WERI-Rb-1 (cell line): Measurements from ENCODE around the gene DCDC2.

Source experiments
- DNase-seq: peaks from one replicate; pipeline ENCODE4 v3.0.0-alpha.2; 2020
- H3K27ac ChIP-seq: fragments of 250-450 bp; sonication (Bioruptor Pico); 2 replicates; pipeline ENCODE4 v1.5.1; 2020; ENCODE audit warnings: mild to moderate bottlenecking, moderate library complexity
- H3K27me3 ChIP-seq: fragments of 250-450 bp; sonication (Bioruptor Pico); 2 replicates; pipeline ENCODE4 v1.5.1; 2021; ENCODE audit warnings: mild to moderate bottlenecking, low read depth, moderate library complexity; ENCODE audit not compliant: insufficient read depth, severe bottlenecking
- H3K36me3 ChIP-seq: fragments of 250-450 bp; sonication (Bioruptor Pico); 2 replicates; pipeline ENCODE4 v1.5.1; 2020; ENCODE audit warnings: mild to moderate bottlenecking, moderate library complexity
- H3K4me3 ChIP-seq: 2 replicates; pipeline ENCODE4 v1.5.1; 2011; ENCODE audit warnings: low read depth, mild to moderate bottlenecking, control low read depth, low read length
- H3K9me3 ChIP-seq: fragments of 250-450 bp; sonication (Bioruptor Pico); 2 replicates; pipeline ENCODE4 v1.5.1; 2021; ENCODE audit warnings: mild to moderate bottlenecking, moderate library complexity; ENCODE audit not compliant: severe bottlenecking
- CTCF ChIP-seq: IDR thresholded peaks from 2 replicates; pipeline ENCODE4 v1.5.1; 2011; ENCODE audit warnings: low read depth, mild to moderate bottlenecking, control low read depth, inconsistent platforms, low read length

DCDC2 gene

DNA sequence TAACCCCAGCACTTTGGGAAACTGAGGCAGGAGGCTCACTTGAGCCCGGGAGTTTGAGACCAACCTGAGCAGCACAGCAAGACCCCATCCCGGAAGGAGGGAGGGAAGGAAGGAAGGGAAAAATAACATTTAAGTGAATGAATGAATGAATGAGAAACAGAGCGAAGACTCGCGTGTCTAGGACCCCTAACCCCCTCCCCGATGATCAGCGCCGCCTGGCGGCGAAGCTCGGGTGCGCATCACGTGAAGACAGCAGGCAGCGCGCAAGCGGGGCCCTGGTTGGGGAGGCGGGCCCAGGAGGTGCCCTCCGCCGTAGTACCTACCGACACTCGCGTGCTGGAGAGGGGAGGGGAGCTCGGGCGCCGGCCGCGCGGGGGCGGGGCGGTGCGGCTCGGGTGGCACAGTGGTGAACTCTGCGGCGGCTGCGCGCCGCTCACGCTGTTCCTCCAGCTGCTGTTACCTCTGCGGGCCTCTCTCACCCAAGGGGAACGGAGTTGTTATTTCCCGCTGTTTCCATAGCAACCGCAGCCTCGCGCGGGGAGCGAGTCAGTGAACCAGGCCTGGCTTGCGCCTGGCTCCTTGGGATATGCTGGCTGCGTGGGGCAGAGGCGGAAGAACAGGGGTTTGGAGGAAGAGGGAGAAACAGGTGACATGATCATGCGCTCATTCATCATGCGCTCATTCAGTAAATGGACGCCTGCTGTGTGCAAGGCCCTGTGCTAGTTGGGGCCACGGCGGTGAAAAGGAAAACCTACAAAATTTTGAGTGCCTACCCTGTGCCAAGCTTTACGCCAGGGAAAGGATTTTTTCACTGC, 2.0 kb upstream of the DCDC2 start:
- Histone ChIP-seq H3K4me3 (peak overlapping the region; percentile 52), H3K27ac (peak overlapping the region; percentile 3; the same call in 1 of the 2 replicates), H3K27me3 (no peaks in the 10 kb centered on the region), H3K36me3 (no peaks in the 10 kb centered on the region), H3K9me3 (no peaks in the 10 kb centered on the region)
- peak; percentile 99 for TF ChIP-seq CTCF
- peak; percentile 98 for DNase-seq

DNA sequence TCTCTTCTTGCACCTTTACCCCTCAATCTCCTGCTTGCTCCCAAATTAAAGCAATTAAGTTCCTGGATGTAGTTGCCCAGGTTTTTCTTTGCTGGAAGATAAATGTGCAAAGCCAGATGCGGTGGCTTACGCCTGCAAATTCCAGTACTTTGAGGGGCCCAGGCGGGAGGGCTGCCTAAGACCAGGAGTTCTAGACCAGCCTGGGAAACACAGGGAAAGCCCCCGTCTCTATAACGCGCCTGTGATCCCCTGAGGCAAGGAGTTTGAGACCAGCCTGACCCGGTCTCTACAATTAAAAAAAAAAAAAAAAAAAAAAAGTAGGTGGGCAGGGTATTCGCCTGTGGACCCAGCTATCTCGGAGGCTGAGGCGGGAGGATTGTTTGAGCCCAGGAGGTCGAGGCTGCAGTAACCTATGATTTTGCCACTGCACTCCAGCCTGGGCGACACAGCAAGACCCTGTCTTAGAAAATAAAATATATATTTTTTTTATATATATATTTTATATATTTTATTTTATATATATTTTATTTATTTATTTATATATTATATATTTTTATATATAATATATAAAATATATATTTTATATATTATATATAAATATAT, 461 bp upstream of the DCDC2 start:
- TF ChIP-seq CTCF = no peak
- Histone ChIP-seq H3K4me3 (no peak overlapping the region), H3K36me3 (no peaks in the 10 kb centered on the region), H3K27me3 (no peaks in the 10 kb centered on the region), H3K9me3 (no peaks in the 10 kb centered on the region), H3K27ac (no peak overlapping the region)
- DNase-seq = no peak

GRCh38 chr6:24356310-24356973, 1.4 kb downstream of the DCDC2 start:
- no peak for TF ChIP-seq CTCF
- no peaks in the 10 kb centered on the region for H3K27me3 ChIP-seq
- no peak overlapping the region for H3K4me3 ChIP-seq
- H3K27ac ChIP-seq = no peak overlapping the region
- H3K36me3 ChIP-seq = no peaks in the 10 kb centered on the region
- no peaks in the 10 kb centered on the region for H3K9me3 ChIP-seq
- DNase-seq = no peak

GRCh38 chr6:24355393-24355792, 2.5 kb downstream of the DCDC2 start:
- Histone ChIP-seq H3K36me3 (no peaks in the 10 kb centered on the region), H3K9me3 (no peaks in the 10 kb centered on the region), H3K4me3 (no peak overlapping the region), H3K27ac (no peak overlapping the region), H3K27me3 (no peaks in the 10 kb centered on the region)
- no peak for DNase-seq
- TF ChIP-seq CTCF = no peak

GRCh38 chr6:24353861-24354260, 4.0 kb downstream of the DCDC2 start:
- H3K4me3 ChIP-seq = no peak overlapping the region
- no peak for DNase-seq

More at GRCh38 chr6:24353861-24354260, 4.0 kb downstream of the DCDC2 start:
- Histone ChIP-seq H3K27me3 (no peaks in the 10 kb centered on the region), H3K36me3 (no peaks in the 10 kb centered on the region), H3K27ac (no peak overlapping the region), H3K9me3 (no peaks in the 10 kb centered on the region)
- TF ChIP-seq CTCF = no peak
